Type B pancreatic cell (in vitro differentiated cells): Measurements from ENCODE around the gene LDB1. TPM values are rescaled to one million over a fixed set of nuclear protein-coding genes. Genes with fewer than 3 reads are reported as not detected.

Experiments used
- DNase-seq: peaks from one replicate; pipeline ENCODE4 v3.0.0; 2021; ENCODE audit warnings: mixed read lengths; ENCODE audit not compliant: unreplicated experiment; ENCODE audit errors: extremely low spot score
- H3K27ac Mint-ChIP-seq: 2 replicates; pipeline ENCODE4 v1.8.0; 2021; ENCODE audit warnings: mild to moderate bottlenecking, mixed read lengths
- H3K27me3 Mint-ChIP-seq: 2 replicates; pipeline ENCODE4 v1.8.0; 2021; ENCODE audit warnings: mixed read lengths
- H3K36me3 Mint-ChIP-seq: 2 replicates; pipeline ENCODE4 v1.8.0; 2021; ENCODE audit warnings: mixed read lengths
- H3K4me1 Mint-ChIP-seq: one replicate; pipeline ENCODE4 v1.8.0; 2021; ENCODE audit warnings: mixed read lengths; ENCODE audit not compliant: unreplicated experiment
- H3K4me3 Mint-ChIP-seq: 2 replicates; pipeline ENCODE4 v1.8.0; 2021; ENCODE audit warnings: mild to moderate bottlenecking, mixed read lengths
- H3K9me3 Mint-ChIP-seq: 2 replicates; pipeline ENCODE4 v1.8.0; 2021; ENCODE audit warnings: mixed read lengths
- CTCF ChIP-seq: fragments of 200-600 bp; sonication (generic); conservative IDR thresholded peaks from 2 replicates; pipeline ENCODE4 v1.5.0; 2021; ENCODE audit warnings: antibody characterized with exemption, mild to moderate bottlenecking
- total RNA-seq: library from RNA; stranded (reverse); gene quantifications from 2 replicates; pipeline ENCODE4 v1.2.1, GENCODE V29; 2021; ENCODE audit warnings: low replicate concordance

LDB1 gene
- total RNA-seq, 1 donor from 2014 or later, result 115 TPM

- Mint-ChIP-seq H3K27ac (peak overlapping the region; percentile 87), H3K4me1 (peaks cover 34% of the 10 kb centered on the region), H3K9me3 (no peaks in the 10 kb centered on the region), H3K27me3 (no peaks in the 10 kb centered on the region), H3K36me3 (no peaks in the 10 kb centered on the region), H3K4me3 (peak overlapping the region; percentile 31)
- no peak for DNase-seq
- no peak for TF ChIP-seq CTCF
Measured at GRCh38 chr10:102122450-102122849, 2.3 kb upstream of the LDB1 start.

- no peak for TF ChIP-seq CTCF
- Mint-ChIP-seq H3K27me3 (no peaks in the 10 kb centered on the region), H3K36me3 (no peaks in the 10 kb centered on the region), H3K4me1 (peaks cover 39% of the 10 kb centered on the region), H3K4me3 (peak overlapping the region; percentile 93), H3K27ac (peak overlapping the region; percentile 87), H3K9me3 (no peaks in the 10 kb centered on the region)
- DNase-seq, result no peak
Measured at GRCh38 chr10:102121739-102122372, 1.7 kb upstream of the LDB1 start.

- no peaks in the 10 kb centered on the region for H3K9me3 Mint-ChIP-seq
- H3K4me3 Mint-ChIP-seq, result peak overlapping the region; percentile 93
- no peaks in the 10 kb centered on the region for H3K27me3 Mint-ChIP-seq
- H3K36me3 Mint-ChIP-seq, result no peaks in the 10 kb centered on the region
- peak overlapping the region; percentile 87 for H3K27ac Mint-ChIP-seq
- no peak for TF ChIP-seq CTCF
- H3K4me1 Mint-ChIP-seq, result peaks cover 45% of the 10 kb centered on the region
- peak; percentile 81 for DNase-seq
Measured at GRCh38 chr10:102120991-102121738, 997 bp upstream of the LDB1 start.

GRCh38 chr10:102119417-102120141 is 589 bp downstream of the LDB1 start:
- H3K9me3 Mint-ChIP-seq, result no peaks in the 10 kb centered on the region
- H3K4me1 Mint-ChIP-seq, result peaks cover 58% of the 10 kb centered on the region
- no peaks in the 10 kb centered on the region for H3K36me3 Mint-ChIP-seq
- no peak for TF ChIP-seq CTCF
- no peaks in the 10 kb centered on the region for H3K27me3 Mint-ChIP-seq
- peak overlapping the region; percentile 74 for H3K27ac Mint-ChIP-seq
- no peak for DNase-seq
- H3K4me3 Mint-ChIP-seq, result peak overlapping the region; percentile 91

GRCh38 chr10:102118867-102119266 is 1.3 kb downstream of the LDB1 start:
- TF ChIP-seq CTCF, result no peak
- H3K4me3 Mint-ChIP-seq, result peak overlapping the region; percentile 91
- H3K4me1 Mint-ChIP-seq, result peaks cover 58% of the 10 kb centered on the region
- no peaks in the 10 kb centered on the region for H3K9me3 Mint-ChIP-seq
- no peaks in the 10 kb centered on the region for H3K27me3 Mint-ChIP-seq
- no peak for DNase-seq
- H3K36me3 Mint-ChIP-seq, result no peaks in the 10 kb centered on the region
- peak overlapping the region; percentile 88 for H3K27ac Mint-ChIP-seq
